ENCODE results near the gene EQTN.

DNA sequence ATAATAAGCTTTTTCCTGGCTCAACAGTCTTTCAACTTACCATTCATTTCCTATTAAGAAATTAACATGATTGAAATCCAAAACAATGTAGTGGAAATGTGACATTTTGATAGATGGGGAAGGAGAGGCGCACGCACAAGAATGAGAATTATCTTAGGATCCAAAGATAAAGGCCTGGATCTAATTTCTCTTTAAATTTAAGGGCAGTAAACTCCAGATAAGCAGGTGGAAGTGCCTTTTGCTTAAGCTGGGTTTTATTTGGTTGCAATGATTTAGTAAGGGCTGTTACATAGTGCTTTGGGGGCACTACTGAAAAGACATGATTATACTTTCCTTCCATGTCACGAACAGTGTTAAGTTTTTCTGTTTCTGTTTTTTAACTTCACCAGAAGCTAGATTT, 17.3 kb downstream of the EQTN start:
- TF ChIP-seq POLR2AphosphoS5 (IDR thresholded peaks at IDR 0.05) (no peak), EP300 (IDR thresholded peaks at IDR 0.05) (no peak), POLR2A (IDR thresholded peaks at IDR 0.05) (no peak)
- TF ChIP-seq, protein P1, sequence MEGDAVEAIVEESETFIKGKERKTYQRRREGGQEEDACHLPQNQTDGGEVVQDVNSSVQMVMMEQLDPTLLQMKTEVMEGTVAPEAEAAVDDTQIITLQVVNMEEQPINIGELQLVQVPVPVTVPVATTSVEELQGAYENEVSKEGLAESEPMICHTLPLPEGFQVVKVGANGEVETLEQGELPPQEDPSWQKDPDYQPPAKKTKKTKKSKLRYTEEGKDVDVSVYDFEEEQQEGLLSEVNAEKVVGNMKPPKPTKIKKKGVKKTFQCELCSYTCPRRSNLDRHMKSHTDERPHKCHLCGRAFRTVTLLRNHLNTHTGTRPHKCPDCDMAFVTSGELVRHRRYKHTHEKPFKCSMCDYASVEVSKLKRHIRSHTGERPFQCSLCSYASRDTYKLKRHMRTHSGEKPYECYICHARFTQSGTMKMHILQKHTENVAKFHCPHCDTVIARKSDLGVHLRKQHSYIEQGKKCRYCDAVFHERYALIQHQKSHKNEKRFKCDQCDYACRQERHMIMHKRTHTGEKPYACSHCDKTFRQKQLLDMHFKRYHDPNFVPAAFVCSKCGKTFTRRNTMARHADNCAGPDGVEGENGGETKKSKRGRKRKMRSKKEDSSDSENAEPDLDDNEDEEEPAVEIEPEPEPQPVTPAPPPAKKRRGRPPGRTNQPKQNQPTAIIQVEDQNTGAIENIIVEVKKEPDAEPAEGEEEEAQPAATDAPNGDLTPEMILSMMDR (IDR thresholded peaks at IDR 0.05), result no peak
